NCI-H2029 (cell line): ENCODE measurements around the gene HELQ.

Experiments used
- DNase-seq: peaks from one replicate; lab custom pipeline; 2025; lab: John Stamatoyannopoulos, UW

Gene HELQ

GRCh38 chr4:83440148-83440814 is 15.3 kb downstream of the HELQ start:
- DNase-seq: no peak

GRCh38 chr4:83438719-83439118 is 16.9 kb downstream of the HELQ start:
- DNase-seq: no peak

GRCh38 chr4:83436680-83437079 is 18.9 kb downstream of the HELQ start:
- DNase-seq: no peak

GRCh38 chr4:83431200-83431599 is 24.4 kb downstream of the HELQ start:
- DNase-seq: no peak

GRCh38 chr4:83418211-83418610 is 37.4 kb downstream of the HELQ start:
- DNase-seq: no peak

GRCh38 chr4:83417566-83417965 is 38.1 kb downstream of the HELQ start:
- DNase-seq: no peak

GRCh38 chr4:83413676-83414075 is 41.9 kb downstream of the HELQ start:
- DNase-seq: no peak

- DNase-seq: no peak
Measured at GRCh38 chr4:83408908-83409307, 46.7 kb downstream of the HELQ start.

- no peak for DNase-seq
Measured at GRCh38 chr4:83405844-83406816, 49.5 kb downstream of the HELQ start.

- DNase-seq: peak; percentile 15
Measured at GRCh38 chr4:83398158-83398557, 57.5 kb downstream of the HELQ start.

GRCh38 chr4:83393908-83394307 is 61.7 kb downstream of the HELQ start:
- no peak for DNase-seq

GRCh38 chr4:83392562-83392961 is 63.1 kb downstream of the HELQ start:
- no peak for DNase-seq

GRCh38 chr4:83390944-83391343 is 64.7 kb downstream of the HELQ start:
- no peak for DNase-seq

- DNase-seq: no peak
Measured at GRCh38 chr4:83389756-83390505, 65.7 kb downstream of the HELQ start.

GRCh38 chr4:83389037-83389720 is 66.4 kb downstream of the HELQ start:
- no peak for DNase-seq

GRCh38 chr4:83388313-83388676 is 67.3 kb downstream of the HELQ start:
- no peak for DNase-seq

GRCh38 chr4:83387476-83388312 is 67.9 kb downstream of the HELQ start:
- no peak for DNase-seq

- DNase-seq: no peak
Measured at GRCh38 chr4:83387012-83387411, 68.6 kb downstream of the HELQ start.

GRCh38 chr4:83382850-83383249 is 72.8 kb downstream of the HELQ start:
- DNase-seq: no peak

- no peak for DNase-seq
Measured at GRCh38 chr4:83381173-83381572, 74.5 kb downstream of the HELQ start.

GRCh38 chr4:83378419-83378818 is 77.2 kb downstream of the HELQ start:
- no peak for DNase-seq
